ENCODE measurements around the gene CNGA2.

DNA sequence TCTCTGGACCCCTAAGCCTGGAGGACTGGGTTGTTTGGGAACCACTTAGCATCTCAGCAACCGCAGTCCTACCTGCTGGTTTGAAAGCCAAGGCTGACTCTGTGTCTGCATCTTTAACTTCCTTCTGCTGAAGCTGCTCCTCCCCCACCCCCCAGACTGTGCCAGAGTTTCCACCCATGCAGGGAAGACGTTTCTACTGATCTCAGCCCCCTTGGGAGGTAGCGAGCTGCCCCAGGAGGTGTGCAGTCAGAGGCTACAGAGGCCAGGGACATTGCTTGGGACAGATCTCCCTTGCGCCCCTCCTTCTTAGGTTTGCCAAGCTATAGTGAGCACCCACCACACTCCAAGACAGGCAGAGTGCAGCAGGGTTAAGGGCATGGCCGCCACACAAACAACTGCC, 23.4 kb upstream of the CNGA2 start:
- TF ChIP-seq, protein P1, sequence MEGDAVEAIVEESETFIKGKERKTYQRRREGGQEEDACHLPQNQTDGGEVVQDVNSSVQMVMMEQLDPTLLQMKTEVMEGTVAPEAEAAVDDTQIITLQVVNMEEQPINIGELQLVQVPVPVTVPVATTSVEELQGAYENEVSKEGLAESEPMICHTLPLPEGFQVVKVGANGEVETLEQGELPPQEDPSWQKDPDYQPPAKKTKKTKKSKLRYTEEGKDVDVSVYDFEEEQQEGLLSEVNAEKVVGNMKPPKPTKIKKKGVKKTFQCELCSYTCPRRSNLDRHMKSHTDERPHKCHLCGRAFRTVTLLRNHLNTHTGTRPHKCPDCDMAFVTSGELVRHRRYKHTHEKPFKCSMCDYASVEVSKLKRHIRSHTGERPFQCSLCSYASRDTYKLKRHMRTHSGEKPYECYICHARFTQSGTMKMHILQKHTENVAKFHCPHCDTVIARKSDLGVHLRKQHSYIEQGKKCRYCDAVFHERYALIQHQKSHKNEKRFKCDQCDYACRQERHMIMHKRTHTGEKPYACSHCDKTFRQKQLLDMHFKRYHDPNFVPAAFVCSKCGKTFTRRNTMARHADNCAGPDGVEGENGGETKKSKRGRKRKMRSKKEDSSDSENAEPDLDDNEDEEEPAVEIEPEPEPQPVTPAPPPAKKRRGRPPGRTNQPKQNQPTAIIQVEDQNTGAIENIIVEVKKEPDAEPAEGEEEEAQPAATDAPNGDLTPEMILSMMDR (IDR thresholded peaks at IDR 0.05): no peak
- no peak for TF ChIP-seq POLR2A (IDR thresholded peaks at IDR 0.05)
